Thoracic aorta endothelial cell (primary cell): ENCODE results near the gene OR2H2. TPM values are rescaled to one million over a fixed set of nuclear protein-coding genes. Genes with fewer than 3 reads are reported as not detected.

ENCODE experiments used
- small RNA-seq: library from RNA; depleted of rRNA; stranded (forward); fragments of <200 nt; gene quantifications from one replicate; pipeline ENCODE3, GENCODE V24; 2012
- total RNA-seq: library from RNA; depleted of rRNA; stranded (reverse); fragments of >200 nt; gene quantifications from 2 replicates; pipeline ENCODE4 v1.2.3, GENCODE V29; 2012

OR2H2 gene
- not detected in 2 replicates for total RNA-seq

GRCh38 chr6:29584821-29585220 is at the start of gene OR2H2:
Gene OR2H2, plus strand, starts transcription at chr6:29585121. Its CDS starts 2,824 bp downstream, at chr6:29587945.

GRCh38 chr6:29559524-29560287 is 25.2 kb upstream of the OR2H2 start, which contains the start of gene UBD:
Gene UBD, minus strand, starts transcription at chr6:29559732. Its CDS starts 31 bp downstream, at chr6:29559701.

GRCh38 chr6:29632789-29633533 is 48.0 kb downstream of the OR2H2 start, which contains the start of gene GABBR1:
Gene GABBR1, minus strand, starts transcription at chr6:29633183. Its CDS starts 798 bp downstream, at chr6:29632385.

Small RNAs within 50 kb of the gene (small RNA-seq; reads per million reads assigned to genes)
- not detected for gene SNORD32B
- not detected for gene SUMO2P1
- not detected for gene TMEM183AP1

Other genes starting within 250 kb of the OR2H2 start
- gene OR5V1, start 216.3 kb upstream of the OR2H2 start, total RNA-seq = not detected in 2 replicates
- not detected in 2 replicates for gene OR12D3, start 209.8 kb upstream of the OR2H2 start, total RNA-seq
- gene OR12D2, start 189.5 kb upstream of the OR2H2 start, total RNA-seq = not detected in 2 replicates
- gene OR12D1, start 170.2 kb upstream of the OR2H2 start, total RNA-seq = not detected in 2 replicates
- gene OR10C1, start 145.8 kb upstream of the OR2H2 start, total RNA-seq = not detected in 2 replicates
- gene OR11A1, start 128.1 kb upstream of the OR2H2 start, total RNA-seq = not detected in 2 replicates
- gene OR2H1, start 128.0 kb upstream of the OR2H2 start, total RNA-seq = not detected in 2 replicates
- not detected in 2 replicates for gene MAS1L, start 97.2 kb upstream of the OR2H2 start, total RNA-seq
- 0.14 TPM in 1 of 2 replicates, not detected in the other for gene UBD, start 25.4 kb upstream of the OR2H2 start, total RNA-seq
- 16.2 TPM in 2 replicates for gene GABBR1, start 48.1 kb downstream of the OR2H2 start, total RNA-seq
- not detected in 2 replicates for gene MOG, start 72.0 kb downstream of the OR2H2 start, total RNA-seq
- gene ZFP57, start 96.0 kb downstream of the OR2H2 start, total RNA-seq = 2.5 TPM in 1 of 2 replicates, not detected in the other
- 2.9 and 4.5 TPM in 2 replicates for gene HLA-F, start 138.3 kb downstream of the OR2H2 start, total RNA-seq
- not detected in 2 replicates for gene HLA-G, start 242.7 kb downstream of the OR2H2 start, total RNA-seq